Activated CD8-positive, alpha-beta memory T cell treated with anti-CD3 and anti-CD28 coated beads, Interleukin-2, amount 50 U/mL, for 24 hours (primary cell): ENCODE results near the gene ZNF649.

Experiments
- DNase-seq: peaks from one replicate; pipeline ENCODE4 v3.0.0-alpha.2; 2020; ENCODE audit errors: extremely low read depth

ZNF649 gene

DNA sequence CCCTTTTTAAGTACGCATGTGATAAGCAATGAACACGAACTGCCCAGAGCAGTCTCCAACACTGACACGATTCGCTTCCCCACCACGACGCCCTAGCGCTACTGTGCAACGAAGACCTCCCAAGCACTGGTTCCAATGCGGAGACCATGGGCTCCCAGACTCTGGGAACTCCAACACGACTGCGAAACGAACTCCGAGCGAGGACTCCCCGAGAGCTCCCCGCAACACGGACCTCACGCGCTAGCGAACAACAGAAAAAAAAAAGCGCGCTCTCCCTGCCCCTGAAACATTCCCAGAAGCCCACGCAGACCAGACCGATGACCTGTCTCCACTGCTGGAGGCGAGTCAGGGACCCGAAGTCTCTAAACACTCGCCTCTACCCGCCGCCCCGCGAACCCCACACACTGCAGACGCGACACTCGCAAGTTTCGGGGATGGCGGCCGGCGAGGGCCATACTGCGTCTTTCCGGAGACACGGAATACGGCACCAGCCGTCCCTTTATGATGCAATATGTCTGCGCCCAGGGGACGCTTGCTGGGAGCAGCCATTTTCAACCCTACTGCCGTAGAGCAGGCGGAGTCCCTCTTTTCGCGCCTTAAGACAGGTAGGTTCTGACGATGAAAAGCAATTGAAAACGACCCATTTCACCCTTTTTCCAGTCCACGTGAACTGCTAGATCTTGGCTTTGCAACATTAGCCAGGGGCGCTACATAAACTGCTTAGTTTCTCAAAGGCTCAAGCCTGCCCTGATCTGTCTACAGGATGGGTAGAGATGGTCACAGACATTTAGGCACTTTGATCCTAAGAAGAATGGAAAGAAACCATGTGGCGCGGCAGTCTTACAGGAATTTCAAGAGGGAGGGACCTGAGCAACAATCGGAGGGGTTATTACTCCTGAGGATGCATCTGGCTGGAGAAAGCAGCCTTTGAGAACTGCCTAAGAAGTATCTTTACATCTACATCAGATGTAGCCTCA is 17.0 kb downstream of the ZNF649 start, which contains the start of gene ZNF577:
ZNF577 (minus strand) TSS at position 430 of the 977 bp plus-strand sequence. CDS start 7,569 bp downstream, outside the sequence.
- DNase-seq = no peak

DNA sequence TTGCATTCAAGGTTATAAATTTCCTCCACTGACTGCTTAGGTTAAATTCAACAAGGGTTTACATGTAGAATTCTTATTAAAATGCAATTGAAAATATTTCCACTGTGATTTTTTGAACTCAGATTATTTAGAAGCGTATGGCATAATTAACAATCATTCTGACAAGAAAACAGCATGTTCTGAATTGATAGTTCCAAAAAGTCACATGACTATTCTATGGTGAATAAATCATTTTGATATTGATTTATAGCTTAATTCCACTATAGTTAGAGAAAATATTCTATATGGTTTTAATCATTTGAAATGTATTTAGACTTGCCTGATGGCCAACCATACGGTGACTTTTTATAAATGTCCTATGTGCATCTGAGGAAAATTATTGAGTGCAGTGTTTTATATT is 20.1 kb downstream of the ZNF649 start:
- DNase-seq = no peak

DNA sequence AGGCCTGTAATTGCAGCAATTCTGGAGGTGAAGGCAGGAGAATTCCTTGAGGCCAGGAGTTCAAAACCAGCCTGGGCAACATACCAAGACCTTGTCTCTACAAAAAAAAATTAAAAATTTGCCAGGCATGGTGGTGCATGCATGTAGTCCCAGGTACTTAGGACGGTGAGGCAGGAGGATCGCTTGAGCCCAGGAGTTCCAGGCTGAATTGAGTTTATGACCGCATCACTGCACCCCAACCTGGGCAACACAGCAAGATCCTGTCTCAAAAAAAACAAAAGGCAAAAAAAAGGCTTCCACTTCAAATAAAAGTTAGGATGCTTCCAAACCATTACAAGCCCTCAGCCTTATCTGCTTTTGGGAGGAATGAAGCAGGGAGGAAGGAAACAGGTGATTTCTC is 22.3 kb downstream of the ZNF649 start:
- no peak for DNase-seq

DNA sequence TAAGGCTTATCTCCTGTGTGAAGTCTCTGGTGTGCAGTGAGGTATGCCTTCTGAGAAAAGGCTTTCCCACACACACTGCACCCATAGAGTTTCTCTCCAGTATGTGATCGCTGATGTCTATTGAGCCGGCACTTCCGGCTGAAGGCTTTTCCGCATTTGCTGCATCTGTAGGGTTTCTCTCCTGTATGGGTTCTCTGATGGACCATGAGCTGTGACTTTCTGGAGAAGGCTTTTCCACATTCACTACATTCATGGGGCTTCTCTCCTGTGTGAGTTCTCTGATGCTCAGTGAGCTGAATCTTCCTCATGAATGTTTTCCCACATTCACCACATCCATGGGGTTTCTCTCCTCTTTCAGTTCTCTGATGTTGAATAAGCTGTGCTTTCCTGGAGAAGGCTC is 31.7 kb downstream of the ZNF649 start:
- DNase-seq = no peak

DNA sequence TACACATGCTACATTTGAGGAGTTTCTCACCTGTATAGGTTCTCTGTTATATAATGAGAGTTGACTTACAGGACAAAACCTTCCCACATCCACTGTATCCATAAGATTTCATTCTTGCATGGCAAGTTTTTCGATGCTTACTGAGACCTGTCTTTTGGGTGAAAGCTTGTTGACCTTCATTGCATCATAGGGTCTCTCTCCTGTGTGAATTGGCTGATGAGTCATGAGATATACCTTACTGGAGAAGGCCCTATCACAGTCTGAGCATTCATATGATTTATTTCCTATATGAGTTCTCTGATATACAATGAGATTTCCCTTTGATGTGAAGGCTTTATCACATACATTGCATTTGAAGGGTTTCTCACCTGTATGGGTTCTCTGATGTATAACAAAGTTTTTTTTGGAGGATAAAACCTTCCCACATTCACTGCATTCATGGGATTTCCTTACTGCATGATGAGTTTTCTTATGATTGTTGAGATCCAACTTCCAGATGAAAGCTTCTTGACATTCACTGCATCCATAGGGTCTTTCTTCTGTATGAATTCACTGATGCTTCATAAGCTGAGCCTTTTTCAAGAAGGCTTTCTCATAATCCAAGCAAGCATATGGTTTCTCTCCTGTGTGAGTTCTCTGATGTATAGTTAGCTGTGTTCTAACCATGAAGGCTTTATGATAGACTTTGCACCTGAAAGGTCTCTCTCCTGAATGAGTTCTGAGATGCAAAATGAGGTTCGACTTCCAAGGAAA is 42.8 kb downstream of the ZNF649 start:
- DNase-seq = no peak
